IMR-90 (cell line): ENCODE data around the gene NNMT. TPM values are rescaled to one million over a fixed set of nuclear protein-coding genes. Genes with fewer than 3 reads are reported as not detected.

Source experiments
- ATAC-seq: fragments of 200-7000 bp; cut with Tn5 transposase; 2 replicates; pipeline ENCODE4 v1.9.1; 2020; ENCODE audit warnings: low read depth, mild to moderate bottlenecking, moderate library complexity
- BruUV-seq: library from RNA; stranded (reverse); fragments of 400-500 nt; replicated peaks from 2 replicates; lab custom pipeline; 2021; lab: Mats Ljungman, UMichigan
- CTCF ChIA-PET: fragments of 300-600 bp; formaldehyde crosslinking; extraction: SDS; loops from one replicate; lab custom pipeline; 2021; ENCODE audit warnings: antibody characterized with exemption; lab: Yijun Ruan, JAX
- POLR2A ChIA-PET: fragments of 300-600 bp; sonication (Branson Sonifier 250); formaldehyde crosslinking; loops from one replicate; lab custom pipeline; 2022; ENCODE audit warnings: antibody characterized with exemption; ENCODE audit not compliant: unreplicated experiment; lab: Charles Lee
- DNase-seq: peaks from one replicate; pipeline ENCODE4 v3.0.0; 2013
- H2AFZ ChIP-seq: replicated peaks from 2 replicates; pipeline ENCODE3; 2013; ENCODE audit warnings: low read length, mild to moderate bottlenecking; ENCODE audit not compliant: poor library complexity
- H2AK5ac ChIP-seq: 2 replicates; pipeline ENCODE4 v1.6.1; 2013; ENCODE audit warnings: low read depth, low read length, inconsistent platforms
- H2AK9ac ChIP-seq: replicated peaks from 2 replicates; pipeline ENCODE3; 2013; ENCODE audit warnings: mild to moderate bottlenecking, low read depth, low read length, moderate library complexity; ENCODE audit not compliant: poor library complexity
- H2BK120ac ChIP-seq: 2 replicates; pipeline ENCODE4 v1.6.1; 2013; ENCODE audit warnings: low read depth, low read length, inconsistent platforms
- H2BK15ac ChIP-seq: 3 replicates; pipeline ENCODE4 v1.6.1; 2013; ENCODE audit warnings: low read depth, low read length, inconsistent platforms
- H2BK20ac ChIP-seq: 2 replicates; pipeline ENCODE4 v1.6.1; 2013; ENCODE audit warnings: low read depth, mild to moderate bottlenecking, inconsistent platforms, low read length, moderate library complexity
- H2BK5ac ChIP-seq: 2 replicates; pipeline ENCODE4 v1.6.1; 2013; ENCODE audit warnings: mild to moderate bottlenecking, low read depth, low read length, inconsistent platforms; ENCODE audit not compliant: poor library complexity, severe bottlenecking
- H3K14ac ChIP-seq: replicated peaks from 2 replicates; pipeline ENCODE4 v1.6.1; 2013; ENCODE audit warnings: low read depth, low read length, inconsistent platforms
- H3K18ac ChIP-seq: 2 replicates; pipeline ENCODE4 v1.6.1; 2013; ENCODE audit warnings: low read depth, low read length, control low read depth
- H3K23ac ChIP-seq: 2 replicates; pipeline ENCODE4 v1.6.1; 2013; ENCODE audit warnings: low read depth, low read length, inconsistent platforms
- H3K27ac ChIP-seq: 2 replicates; pipeline ENCODE4 v1.5.1; 2013; ENCODE audit warnings: mild to moderate bottlenecking, control low read depth, low read length; ENCODE audit not compliant: insufficient read depth
- H3K27me3 ChIP-seq: 2 replicates; pipeline ENCODE4 v1.6.1; 2013; ENCODE audit warnings: low read length; ENCODE audit not compliant: control insufficient read depth, insufficient read depth
- H3K36me3 ChIP-seq: 2 replicates; pipeline ENCODE4 v1.6.1; 2013; ENCODE audit warnings: low read length, mixed read lengths; ENCODE audit not compliant: control insufficient read depth, insufficient read depth
- H3K4ac ChIP-seq: 2 replicates; pipeline ENCODE4 v1.6.1; 2013; ENCODE audit warnings: low read depth, low read length, inconsistent platforms
- H3K4me1 ChIP-seq: 2 replicates; pipeline ENCODE4 v1.6.1; 2013; ENCODE audit warnings: low read length, mixed read lengths; ENCODE audit not compliant: control insufficient read depth, insufficient read depth
- H3K4me2 ChIP-seq: 2 replicates; pipeline ENCODE4 v1.6.1; 2013; ENCODE audit warnings: low read depth, mild to moderate bottlenecking, control low read depth, low read length, moderate library complexity
- H3K4me3 ChIP-seq: 2 replicates; pipeline ENCODE4 v1.5.1; 2013; ENCODE audit warnings: low read depth, mild to moderate bottlenecking, control low read depth, low read length, moderate library complexity; ENCODE audit not compliant: insufficient read depth
- H3K56ac ChIP-seq: 2 replicates; pipeline ENCODE4 v1.6.1; 2013; ENCODE audit warnings: low read length, inconsistent platforms; ENCODE audit not compliant: insufficient read depth; ENCODE audit errors: extremely low read depth
- H3K79me1 ChIP-seq, 2 experiments: 2 replicates each; pipeline ENCODE4 v1.6.1; 2013; ENCODE audit warnings: low read length in 2 of 2, inconsistent platforms in 1 of 2, low read depth in 1 of 2
- H3K9ac ChIP-seq: 2 replicates; pipeline ENCODE4 v1.6.1; 2013; ENCODE audit warnings: low read depth, low read length, control low read depth
- H3K9me1 ChIP-seq: 2 replicates; pipeline ENCODE4 v1.6.1; 2013; ENCODE audit warnings: low read length, inconsistent platforms; ENCODE audit not compliant: insufficient read depth
- H3K9me3 ChIP-seq: 2 replicates; pipeline ENCODE4 v1.6.1; 2013; ENCODE audit warnings: low read length; ENCODE audit not compliant: control insufficient read depth, insufficient read depth
- H4K20me1 ChIP-seq: 2 replicates; pipeline ENCODE4 v1.6.1; 2013; ENCODE audit warnings: low read length, inconsistent platforms; ENCODE audit not compliant: insufficient read depth
- H4K5ac ChIP-seq: 2 replicates; pipeline ENCODE4 v1.6.1; 2013; ENCODE audit warnings: mild to moderate bottlenecking, low read depth, low read length, control low read depth
- H4K8ac ChIP-seq, 2 experiments: 2 replicates each; pipeline ENCODE4 v1.6.1; 2013; ENCODE audit warnings: low read depth in 2 of 2, low read length in 2 of 2, control low read depth in 1 of 2, inconsistent platforms in 1 of 2
- H4K91ac ChIP-seq: 2 replicates; pipeline ENCODE4 v1.6.1; 2013; ENCODE audit warnings: low read depth, low read length, inconsistent platforms; ENCODE audit not compliant: insufficient read depth
- NFE2L2 ChIP-seq: fragments of 150-350 bp; IDR thresholded peaks from 2 replicates; pipeline ENCODE4 v1.6.1; 2016; ENCODE audit warnings: low read depth, mild to moderate bottlenecking, low read length
- SMC3 ChIP-seq: fragments of 150-350 bp; IDR thresholded peaks from 2 replicates; pipeline ENCODE4 v1.6.1; 2016; ENCODE audit warnings: low read depth, mild to moderate bottlenecking, antibody characterized with exemption, low read length, moderate library complexity
- WGBS, 2 experiments: methylation state at CpG; one replicate each; pipeline versions ENCODE4 v1.1.5 to v1.1.7; 2013; ENCODE audit warnings: missing lambda C conversion rate in 2 of 2; ENCODE audit not compliant: insufficient read length in 1 of 2; ENCODE audit errors: extremely low coverage in 2 of 2; 5-methylcytosine and 5-hydroxymethylcytosine counted together
- dilution Hi-C: fragments of 300-500 bp; cut with HindIII; formaldehyde crosslinking; loops from one replicate; pipeline ENCODE4 v1.14.3; 2018; ENCODE audit warnings: low sequenced_read_pairs; ENCODE audit not compliant: unreplicated experiment
- in situ Hi-C: fragments of 300-500 bp; cut with MboI; formaldehyde crosslinking; loops from 3 replicates; pipeline ENCODE4 v1.14.3; 2019; ENCODE audit warnings: low sequenced_read_pairs, inconsistent platforms, mixed read lengths
- intact Hi-C: fragments of 100-400 bp; cut with micrococcal nuclease; formaldehyde crosslinking; loops from 2 replicates; pipeline ENCODE4 v1.10.0; 2022
- polyA plus RNA-seq, 3 experiments: library from polyadenylated mRNA; depleted of rRNA; stranded (reverse); fragments of >200 nt; gene quantifications; 2 replicates each; pipeline ENCODE4 v1.2.3, GENCODE V29; 2012; ENCODE audit warnings: low replicate concordance in 1 of 3
- total RNA-seq: library from RNA; depleted of rRNA; stranded (reverse); fragments of >200 nt; gene quantifications from 2 replicates; pipeline ENCODE4 v1.2.3, GENCODE V29; 2012

NNMT gene
- total and polyA plus RNA-seq, 2 of the 4 experiments (the other 2 are of a cell fraction) = 79.7 to 108 TPM

GRCh38 chr11:114257621-114258558, 38.3 kb upstream of the NNMT start:
- Histone ChIP-seq H3K9ac (no peak overlapping the region), H3K4ac (no peak overlapping the region), H2AK9ac (no peak overlapping the region), H2AK5ac (no peak overlapping the region), H2BK5ac (no peak overlapping the region), H4K8ac (no peak overlapping the region), H3K36me3 (no peaks in the 10 kb centered on the region), H4K91ac (no peak overlapping the region), H3K4me1 (no peaks in the 10 kb centered on the region), H4K5ac (no peak overlapping the region), H3K9me1 (no peaks in the 10 kb centered on the region), H2AFZ (no peak overlapping the region), H3K23ac (no peak overlapping the region), H3K14ac (no peak overlapping the region), H2BK120ac (no peak overlapping the region), H3K9me3 (no peaks in the 10 kb centered on the region), H4K20me1 (no peaks in the 10 kb centered on the region), H2BK15ac (no peak overlapping the region), H3K27me3 (peaks cover 34% of the 10 kb centered on the region; the same call in 1 of the 2 replicates), H3K56ac (no peak overlapping the region), H3K4me2 (no peak overlapping the region), H3K18ac (no peak overlapping the region), H3K4me3 (no peak overlapping the region), H3K79me1 (no peaks in the 10 kb centered on the region), H3K27ac (no peak overlapping the region), H2BK20ac (no peak overlapping the region)
- no TSS peak for BruUV-seq
- WGBS, 2 experiments = 50% methylated on average over 1 of the region's 29 CpGs; no CpG with 5 or more reads in 1 of the 2 experiments
- DNase-seq (no peak), ATAC-seq (no peak)
- POLR2A ChIA-PET = no interaction called here
- dilution Hi-C loops (no loop called here), in situ Hi-C loops (no loop called here), intact Hi-C loops (no loop called here)
- TF ChIP-seq NFE2L2 (no peak), SMC3 (0 out of 2 replicates have a peak, but pooled peaks have one; percentile 4)
- CTCF ChIA-PET = interaction anchor here (0.6 kb wide), 1 partner anchor 536 kb away, joined by 4 read pairs; no protein-coding TSS in a partner anchor
